Upper lobe of right lung (tissue), 1 donor: ENCODE data around the gene RBP2. TPM values are rescaled to one million over a fixed set of nuclear protein-coding genes. Genes with fewer than 3 reads are reported as not detected.

Experiments
- ATAC-seq: fragments of 200-7000 bp; cut with Tn5 transposase; one replicate; pipeline ENCODE4 v1.9.1; 2020; ENCODE audit warnings: mild to moderate bottlenecking, moderate library complexity
- DNase-seq: peaks from one replicate; pipeline ENCODE4 v3.0.0-alpha.2; 2020
- H3K27ac ChIP-seq: fragments of 200-600 bp; one replicate; pipeline ENCODE4 v1.8.0; 2022
- H3K27me3 ChIP-seq: fragments of 200-600 bp; one replicate; pipeline ENCODE4 v1.8.0; 2022; ENCODE audit warnings: mild to moderate bottlenecking
- H3K36me3 ChIP-seq: fragments of 200-600 bp; one replicate; pipeline ENCODE4 v1.8.0; 2022
- H3K4me1 ChIP-seq: fragments of 200-600 bp; one replicate; pipeline ENCODE4 v1.8.0; 2022
- H3K4me3 ChIP-seq: fragments of 200-600 bp; one replicate; pipeline ENCODE4 v1.8.0; 2022; ENCODE audit warnings: mild to moderate bottlenecking
- H3K9me3 ChIP-seq: fragments of 200-600 bp; one replicate; pipeline ENCODE4 v1.8.0; 2022
- intact Hi-C: fragments of 100-400 bp; cut with DNase I; formaldehyde crosslinking; loops from one replicate; pipeline ENCODE4 v1.11.0; 2022
- total RNA-seq: library from RNA; stranded (reverse); fragmentation: NEBNext Ultra II Directional; extraction: Animal tissue kit (Norgen Biotek cat#: 25700); gene quantifications from one replicate; pipeline ENCODE4 v1.2.1, GENCODE V29; 2021
- TF ChIP-seq, protein P1 (sequence below): fragments of 200-600 bp; IDR thresholded peaks from one replicate; pipeline ENCODE4 v1.8.0; 2022; ENCODE audit warnings: antibody characterized with exemption
- donor health status: DM: no; HTN: yes; CAD: no; lungs with severe emphysema.

Gene RBP2
- total RNA-seq, 1 donor from 2014 or later: 2.1 TPM

GRCh38 chr3:139481116-139481515 lies 4.8 kb upstream of the RBP2 start:
- intact Hi-C loops: no loop called here
- no peaks in the 10 kb centered on the region for H3K9me3 ChIP-seq
- no peak overlapping the region for H3K4me3 ChIP-seq
- no peaks in the 10 kb centered on the region for H3K4me1 ChIP-seq
- H3K36me3 ChIP-seq: no peaks in the 10 kb centered on the region
- ATAC-seq: no peak
- no peak for DNase-seq
- TF ChIP-seq, protein P1, sequence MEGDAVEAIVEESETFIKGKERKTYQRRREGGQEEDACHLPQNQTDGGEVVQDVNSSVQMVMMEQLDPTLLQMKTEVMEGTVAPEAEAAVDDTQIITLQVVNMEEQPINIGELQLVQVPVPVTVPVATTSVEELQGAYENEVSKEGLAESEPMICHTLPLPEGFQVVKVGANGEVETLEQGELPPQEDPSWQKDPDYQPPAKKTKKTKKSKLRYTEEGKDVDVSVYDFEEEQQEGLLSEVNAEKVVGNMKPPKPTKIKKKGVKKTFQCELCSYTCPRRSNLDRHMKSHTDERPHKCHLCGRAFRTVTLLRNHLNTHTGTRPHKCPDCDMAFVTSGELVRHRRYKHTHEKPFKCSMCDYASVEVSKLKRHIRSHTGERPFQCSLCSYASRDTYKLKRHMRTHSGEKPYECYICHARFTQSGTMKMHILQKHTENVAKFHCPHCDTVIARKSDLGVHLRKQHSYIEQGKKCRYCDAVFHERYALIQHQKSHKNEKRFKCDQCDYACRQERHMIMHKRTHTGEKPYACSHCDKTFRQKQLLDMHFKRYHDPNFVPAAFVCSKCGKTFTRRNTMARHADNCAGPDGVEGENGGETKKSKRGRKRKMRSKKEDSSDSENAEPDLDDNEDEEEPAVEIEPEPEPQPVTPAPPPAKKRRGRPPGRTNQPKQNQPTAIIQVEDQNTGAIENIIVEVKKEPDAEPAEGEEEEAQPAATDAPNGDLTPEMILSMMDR: no peak
- no peaks in the 10 kb centered on the region for H3K27me3 ChIP-seq
- H3K27ac ChIP-seq: no peak overlapping the region

- no peaks in the 10 kb centered on the region for H3K27me3 ChIP-seq
- intact Hi-C loops: no loop called here
- H3K36me3 ChIP-seq: no peaks in the 10 kb centered on the region
- peak; percentile 59 for ATAC-seq
- H3K4me3 ChIP-seq: no peak overlapping the region
- TF ChIP-seq, protein P1: no peak
- no peak for DNase-seq
- no peaks in the 10 kb centered on the region for H3K9me3 ChIP-seq
- no peaks in the 10 kb centered on the region for H3K4me1 ChIP-seq
- no peak overlapping the region for H3K27ac ChIP-seq
Observed at GRCh38 chr3:139480585-139480984, 4.3 kb upstream of the RBP2 start.

DNA sequence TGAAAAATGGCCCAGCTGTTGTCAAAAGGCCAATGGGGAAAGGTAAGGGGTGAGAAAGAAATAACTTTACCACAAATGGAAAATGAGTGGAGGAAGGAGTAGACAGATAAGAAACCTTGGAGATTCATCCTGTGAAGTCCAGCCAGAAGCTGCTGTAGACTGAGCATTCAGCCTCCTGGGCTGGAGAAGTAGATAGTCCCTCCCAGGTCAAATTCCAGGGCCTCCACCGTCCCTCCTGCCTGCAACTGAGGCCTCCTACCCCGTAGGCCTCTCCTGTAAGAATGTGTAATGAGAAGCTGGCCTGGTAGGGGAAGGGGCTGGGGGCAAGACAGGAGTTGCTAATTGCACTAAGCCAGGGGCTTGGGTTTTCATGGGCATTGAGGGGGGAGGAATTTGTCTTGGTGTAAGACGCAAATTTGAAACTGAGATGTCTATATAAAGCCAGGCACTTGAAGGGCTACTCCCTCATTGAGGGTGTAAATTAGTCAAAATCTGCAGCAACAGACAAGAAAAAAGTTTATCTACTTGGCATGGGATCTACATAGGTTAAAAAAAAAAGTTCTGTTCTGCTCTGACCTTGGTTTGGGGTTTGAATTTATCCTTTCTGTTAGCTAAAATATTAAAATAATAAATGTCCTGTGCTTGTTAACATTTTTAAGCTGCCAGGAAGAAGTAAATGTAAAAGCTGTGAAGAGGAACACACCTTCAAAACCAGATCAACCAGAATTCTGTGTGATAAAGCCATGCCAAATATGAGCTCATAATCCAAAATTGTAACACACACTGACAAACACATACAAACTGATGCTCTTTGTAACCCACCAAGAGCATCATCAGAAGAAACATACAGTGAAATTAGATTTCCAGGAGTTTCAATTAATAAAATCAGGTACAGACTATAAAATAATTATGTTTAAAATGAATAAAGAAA lies 1.7 kb upstream of the RBP2 start:
- intact Hi-C loops: no loop called here
- no peak for DNase-seq

DNA sequence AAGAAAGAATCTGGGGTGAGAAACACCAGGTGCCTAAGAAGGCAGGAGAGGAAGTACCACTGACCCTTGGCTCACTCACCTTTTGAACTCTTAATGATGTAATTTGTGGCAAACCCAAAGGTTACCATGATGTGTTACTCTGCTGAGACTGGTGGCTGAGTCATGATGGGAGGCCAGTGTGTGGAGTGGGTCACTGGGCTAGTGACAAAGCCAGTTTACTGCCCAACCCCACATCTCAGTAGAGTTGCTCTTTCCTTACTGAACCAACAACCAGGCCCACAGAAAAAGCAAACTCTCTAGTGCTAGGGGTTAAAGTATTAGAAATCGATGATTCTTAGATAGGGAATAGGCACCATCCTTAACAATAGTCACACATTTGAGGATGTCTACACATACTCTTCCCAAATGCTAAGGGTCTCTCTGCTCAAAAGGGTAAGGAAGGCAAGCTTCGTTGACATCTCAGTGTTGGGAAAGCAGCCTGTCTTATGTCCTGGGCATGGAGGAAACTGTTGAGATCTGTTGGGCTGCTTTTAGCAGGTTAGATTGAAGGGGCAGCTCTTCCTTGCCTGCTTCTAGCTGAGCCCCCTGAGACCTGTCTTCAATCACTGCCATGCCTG lies 3.1 kb downstream of the RBP2 start:
- Histone ChIP-seq H3K4me3 (no peak overlapping the region), H3K27ac (no peak overlapping the region), H3K27me3 (no peaks in the 10 kb centered on the region), H3K9me3 (no peaks in the 10 kb centered on the region), H3K36me3 (no peaks in the 10 kb centered on the region), H3K4me1 (no peaks in the 10 kb centered on the region)
- ATAC-seq (no peak), DNase-seq (no peak)
- intact Hi-C loops: no loop called here
- TF ChIP-seq, protein P1: no peak

More for the DNA sequence above, 1.7 kb upstream of the RBP2 start:
- no peak overlapping the region for H3K4me3 ChIP-seq
- peak; percentile 35 for ATAC-seq
- H3K4me1 ChIP-seq: no peaks in the 10 kb centered on the region
- H3K36me3 ChIP-seq: no peaks in the 10 kb centered on the region
- H3K9me3 ChIP-seq: no peaks in the 10 kb centered on the region
- TF ChIP-seq, protein P1: no peak
- H3K27ac ChIP-seq: peak overlapping the region; percentile 30
- no peaks in the 10 kb centered on the region for H3K27me3 ChIP-seq

DNA sequence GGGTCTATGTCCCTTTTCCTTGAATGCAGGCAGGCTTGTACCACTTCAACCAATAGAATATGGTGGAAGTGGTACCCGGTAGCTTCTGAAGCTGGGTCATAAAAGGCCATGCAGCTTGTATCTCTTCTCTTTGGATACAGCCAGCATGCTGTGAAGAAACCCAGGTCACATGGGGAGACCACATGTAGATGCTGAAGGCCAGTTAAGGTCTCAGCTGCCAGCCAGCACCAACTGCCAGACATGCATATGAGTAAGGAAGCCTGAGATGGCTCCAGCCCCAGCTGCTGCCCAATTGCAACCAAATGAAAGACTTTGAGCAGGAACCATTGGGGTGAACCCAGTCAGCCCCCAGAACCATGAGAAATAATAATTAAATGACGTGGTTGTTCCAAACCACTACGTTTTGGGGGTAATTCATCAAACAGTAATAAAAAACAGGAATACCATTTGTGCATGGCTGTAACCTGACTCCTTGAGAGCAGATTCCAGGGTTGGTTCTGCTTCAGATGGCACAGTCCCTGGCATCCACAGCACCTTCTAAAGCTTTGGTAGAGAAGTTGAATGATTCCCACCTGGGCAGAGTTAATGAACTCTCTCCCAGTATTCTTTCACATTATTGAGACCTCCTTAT lies 3.8 kb downstream of the RBP2 start:
- no peak for ATAC-seq
- no peaks in the 10 kb centered on the region for H3K9me3 ChIP-seq
- no peak overlapping the region for H3K27ac ChIP-seq
- no peak for DNase-seq
- H3K36me3 ChIP-seq: no peaks in the 10 kb centered on the region
- intact Hi-C loops: no loop called here
- no peaks in the 10 kb centered on the region for H3K4me1 ChIP-seq
- H3K4me3 ChIP-seq: no peak overlapping the region
- no peaks in the 10 kb centered on the region for H3K27me3 ChIP-seq
- TF ChIP-seq, protein P1: no peak
